Stimulated activated naive CD8-positive, alpha-beta T cell treated with anti-CD3 and anti-CD28 coated beads, Interleukin-15, Interleukin-2, amounts not matched to agents 100 U/mL and 50 U/mL, for 24 hours (primary cell): ENCODE measurements around the gene OR2J3.
"Not testable (repeated sequence)": the region's sequence is repeated elsewhere in the genome, so short reads cannot be mapped to it uniquely, and the experiment has no call there.

Source experiments
- ATAC-seq: fragments of 150-1000 bp; cut with Tn5 transposase; one replicate; pipeline ENCODE4 v1.10.0; 2021
- DNase-seq: peaks from one replicate; pipeline ENCODE4 v3.0.0; 2021

OR2J3 gene

DNA sequence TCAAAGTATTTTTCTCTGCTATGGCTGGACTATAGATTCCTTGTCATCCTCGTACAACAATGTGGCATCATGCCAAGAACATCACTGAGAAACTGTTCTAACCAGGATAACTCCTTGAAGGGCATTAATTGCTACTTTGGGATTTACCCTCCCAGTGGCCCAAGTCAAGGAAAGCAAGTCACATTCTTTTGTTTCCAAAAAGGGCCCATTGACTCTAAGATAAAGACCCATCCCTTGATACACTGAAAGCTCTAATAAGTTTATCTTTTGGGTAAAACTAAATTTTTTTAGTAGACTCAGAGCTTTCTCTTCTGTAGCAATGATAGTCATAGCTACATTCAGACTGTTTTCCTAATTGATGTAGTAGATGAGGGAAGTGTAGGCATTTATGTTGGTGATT, at the start of gene OR2J3:
OR2J3 (plus strand) TSS at position 301 of the 400 bp plus-strand sequence. CDS start 3,833 bp downstream, outside the sequence.
- ATAC-seq, result no peak

DNA sequence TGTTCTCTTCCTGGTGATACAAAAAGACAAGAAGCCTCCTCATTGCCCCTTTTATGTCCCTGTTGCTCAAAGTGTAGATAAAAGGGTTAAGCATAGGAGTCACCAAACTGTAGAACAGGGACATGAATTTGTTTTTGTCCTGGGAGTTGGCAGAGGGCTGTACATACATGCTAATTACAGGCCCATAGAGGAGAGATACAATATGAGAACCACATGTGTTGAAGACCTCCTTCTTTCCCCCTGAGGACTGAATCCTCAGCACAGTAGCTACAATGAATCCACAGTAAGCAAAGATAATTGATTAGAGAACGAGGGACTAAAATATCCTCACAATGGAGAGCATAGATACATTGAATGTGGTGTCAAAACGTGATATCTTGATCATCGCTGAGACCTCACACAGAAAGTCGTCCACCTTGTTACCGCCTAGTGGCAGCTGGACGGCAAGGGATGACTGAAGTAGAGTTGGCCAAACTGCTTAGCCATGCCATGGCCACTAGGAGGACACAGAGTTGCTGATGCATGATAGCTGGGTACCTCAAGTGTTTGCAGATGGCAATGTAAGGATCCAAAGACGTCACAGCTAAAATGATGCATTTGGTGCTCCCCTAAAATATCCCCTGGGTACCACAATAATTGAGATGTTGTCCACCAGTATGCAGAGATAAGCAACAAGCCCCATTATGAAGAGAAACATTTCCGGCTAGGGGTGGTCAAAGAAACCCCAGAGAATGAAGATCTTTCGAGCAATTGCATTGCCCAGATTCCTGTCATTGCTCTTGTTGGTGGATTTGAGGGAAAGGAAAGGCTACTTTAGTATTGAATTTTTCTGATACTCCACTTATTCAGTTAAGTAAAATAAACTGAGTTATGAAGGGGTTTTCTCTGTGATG, 35.8 kb upstream of the OR2J3 start:
- ATAC-seq (no peak), DNase-seq (peak; percentile 5)

More for the DNA sequence above, at the start of gene OR2J3:
- no peak for DNase-seq

DNA sequence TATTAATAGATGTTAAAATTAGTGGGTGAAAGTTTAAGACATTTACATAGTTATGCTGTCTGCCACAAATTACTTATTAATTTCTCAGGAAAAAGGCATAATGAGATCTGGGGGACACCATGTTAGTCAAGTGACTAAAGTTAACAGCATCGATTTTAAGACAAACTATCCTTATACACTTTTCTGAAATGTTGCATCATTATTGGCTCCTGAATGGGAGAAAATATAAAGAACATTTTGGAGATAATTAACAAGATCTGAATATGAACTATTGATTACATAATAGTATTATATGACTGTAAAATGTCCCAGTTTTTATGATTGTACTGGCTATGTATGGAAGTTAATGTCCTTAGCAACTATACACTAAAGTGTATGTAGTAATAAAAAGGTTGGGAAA, 28.7 kb upstream of the OR2J3 start:
- ATAC-seq (no peak), DNase-seq (no peak)

DNA sequence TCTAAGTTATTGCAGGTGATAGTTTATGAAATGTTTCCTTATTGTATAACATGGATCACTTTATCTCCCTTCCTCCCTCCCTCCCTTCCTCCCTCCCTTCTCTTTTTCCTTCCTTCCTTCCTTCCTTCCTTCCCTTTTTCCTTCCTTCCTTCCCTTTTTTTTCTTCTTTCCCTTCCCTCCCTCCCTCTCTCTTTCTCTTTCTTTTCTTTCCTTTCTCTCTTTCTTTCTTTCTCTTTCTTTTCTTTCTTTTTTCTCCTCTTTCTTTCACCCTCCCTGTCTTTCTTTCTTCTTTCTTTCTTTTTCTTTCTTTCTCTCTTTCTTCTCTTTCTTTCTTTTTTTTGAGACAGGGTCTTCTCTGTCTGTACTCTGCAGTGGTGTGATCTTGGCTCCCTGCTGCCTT, 26.5 kb upstream of the OR2J3 start:
- ATAC-seq (no peak), DNase-seq (no peak)

DNA sequence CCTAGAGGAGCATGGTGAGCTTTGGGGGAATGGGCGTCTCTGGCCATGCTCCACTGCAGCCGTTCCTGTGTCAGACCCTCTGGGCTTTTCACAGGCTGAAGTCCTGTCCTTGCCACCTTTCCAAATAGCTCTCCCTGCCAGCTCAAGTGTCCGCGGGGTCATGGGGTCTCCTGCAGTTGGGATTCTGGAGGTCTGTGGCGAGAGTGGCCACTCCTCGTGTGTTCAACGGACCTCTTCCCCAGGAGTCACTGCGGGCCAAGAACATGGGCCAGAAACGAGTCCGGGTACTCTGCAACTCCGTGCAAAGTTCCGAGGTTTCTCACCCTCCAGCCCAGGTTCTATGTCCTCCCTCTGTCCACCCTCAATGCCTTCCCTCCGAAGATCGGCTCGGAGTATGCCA, 25.4 kb upstream of the OR2J3 start:
- DNase-seq (no peak), ATAC-seq (no peak)

DNA sequence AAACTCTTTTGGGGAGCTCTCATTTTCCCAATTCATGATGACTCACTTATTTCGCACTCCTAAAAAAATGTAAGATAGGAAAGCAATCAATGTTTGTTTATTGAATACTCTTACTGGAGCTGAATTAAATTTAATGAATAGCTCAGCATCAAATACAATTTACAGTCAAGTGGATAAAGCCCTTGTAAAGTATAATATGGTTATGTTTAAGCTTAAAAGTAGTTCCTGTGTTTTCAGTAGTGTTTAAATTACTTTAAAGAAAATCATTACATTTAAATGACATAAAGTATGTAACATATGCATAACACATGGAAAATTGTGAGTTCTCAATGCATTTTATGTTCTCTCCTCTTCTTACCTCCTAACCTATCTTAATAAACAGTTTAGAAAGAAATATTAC, 20.6 kb upstream of the OR2J3 start, which contains the start of gene OR2B3:
OR2B3 (minus strand) TSS at position 101 of the 400 bp plus-strand sequence; CDS start at position 36, 65 bp downstream.
- no peak for DNase-seq
- no peak for ATAC-seq

DNA sequence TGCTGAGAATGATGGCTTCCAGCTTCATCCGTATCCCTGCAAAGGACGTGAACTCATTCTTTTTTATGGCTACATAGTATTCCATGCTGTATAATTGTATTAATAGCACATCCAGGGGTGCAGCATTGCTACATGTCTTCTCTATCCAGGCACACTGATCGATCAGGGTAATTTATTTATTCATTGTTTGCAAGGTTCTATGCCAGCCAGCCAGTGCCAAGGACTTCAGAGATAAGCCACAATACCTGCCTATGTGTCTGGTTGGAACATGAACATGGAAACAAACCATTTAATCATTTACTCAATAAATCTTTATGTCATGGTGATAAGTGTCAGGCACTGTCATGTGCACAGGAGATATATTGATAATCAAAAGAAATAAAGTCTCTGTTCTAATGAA, 14.9 kb upstream of the OR2J3 start:
- ATAC-seq (no peak), DNase-seq (no peak)

DNA sequence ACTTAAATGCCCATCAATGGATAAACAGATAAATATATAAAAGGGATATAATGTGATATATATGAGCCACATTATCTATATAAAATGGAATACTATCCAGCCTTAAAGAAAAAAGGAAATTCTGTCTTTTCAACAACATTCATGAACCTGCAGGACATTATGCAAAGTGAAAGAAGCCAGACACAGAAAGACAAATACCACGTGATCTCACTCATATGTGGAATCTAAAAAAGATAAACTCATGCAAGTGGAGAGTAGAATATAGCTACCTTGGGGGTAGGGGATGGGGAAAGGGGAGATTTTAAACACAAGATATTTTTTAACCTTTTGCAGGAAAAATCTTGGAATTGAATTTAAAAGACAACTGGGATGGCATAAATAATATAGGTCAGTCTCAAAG, 10.1 kb upstream of the OR2J3 start:
- ATAC-seq, result no peak

DNA sequence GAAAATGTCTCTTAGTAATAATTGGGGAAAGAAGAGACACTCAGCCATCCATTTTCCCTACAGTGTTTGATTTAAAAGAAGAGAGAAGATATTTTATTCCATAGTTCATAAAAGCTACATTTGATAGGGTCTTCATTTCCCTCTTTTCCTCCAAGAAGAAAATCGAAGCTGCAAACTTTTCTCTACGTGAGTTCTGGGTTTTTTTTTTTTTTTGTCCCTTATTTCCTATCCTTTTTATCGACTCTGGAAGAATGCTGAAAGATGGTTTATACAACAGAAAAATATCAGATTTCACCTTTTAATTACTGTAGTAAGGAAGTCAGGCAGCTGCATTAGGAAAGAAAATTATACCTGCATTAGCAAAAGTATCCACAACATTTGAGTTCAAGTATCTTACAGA, 8.7 kb upstream of the OR2J3 start, which contains the start of gene OR2J1:
OR2J1 (plus strand) TSS at position 301 of the 400 bp plus-strand sequence. CDS start 1,453 bp downstream, outside the sequence.
- ATAC-seq (no peak), DNase-seq (no peak)

More for the DNA sequence above, 10.1 kb upstream of the OR2J3 start:
- no peak for DNase-seq

DNA sequence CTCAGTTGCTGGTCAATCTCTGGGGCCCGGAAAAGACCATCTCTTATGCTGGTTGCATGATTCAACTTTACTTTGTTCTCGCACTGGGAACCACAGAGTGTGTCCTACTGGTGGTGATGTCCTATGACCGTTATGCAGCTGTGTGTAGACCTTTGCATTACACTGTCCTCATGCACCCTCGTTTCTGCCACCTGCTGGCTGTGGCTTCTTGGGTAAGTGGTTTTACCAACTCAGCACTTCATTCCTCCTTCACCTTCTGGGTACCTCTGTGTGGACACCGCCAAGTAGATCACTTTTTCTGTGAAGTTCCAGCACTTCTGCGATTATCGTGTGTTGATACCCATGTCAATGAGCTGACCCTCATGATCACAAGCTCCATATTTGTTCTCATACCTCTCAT, 4.3 kb downstream of the OR2J3 start:
- no peak for ATAC-seq

DNA sequence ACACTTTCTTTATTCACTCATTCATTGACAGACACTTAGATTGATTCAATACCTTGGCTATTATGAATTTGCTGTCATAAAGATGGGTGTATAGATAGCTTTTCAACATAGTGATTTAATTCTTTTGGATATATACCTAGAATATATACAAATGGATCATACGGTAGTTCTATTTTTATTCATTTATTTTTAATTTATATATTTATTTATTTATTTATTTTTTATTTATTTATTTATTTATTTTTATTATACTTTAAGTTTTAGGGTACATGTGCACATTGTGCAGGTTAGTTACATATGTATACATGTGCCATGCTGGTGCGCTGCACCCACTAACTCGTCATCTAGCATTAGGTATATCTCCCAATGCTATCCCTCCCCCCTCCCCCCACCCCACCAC, 7.1 kb downstream of the OR2J3 start:
- ATAC-seq, DNase-seq: not testable (repeated sequence)

More for the DNA sequence above, 4.3 kb downstream of the OR2J3 start:
- no peak for DNase-seq

DNA sequence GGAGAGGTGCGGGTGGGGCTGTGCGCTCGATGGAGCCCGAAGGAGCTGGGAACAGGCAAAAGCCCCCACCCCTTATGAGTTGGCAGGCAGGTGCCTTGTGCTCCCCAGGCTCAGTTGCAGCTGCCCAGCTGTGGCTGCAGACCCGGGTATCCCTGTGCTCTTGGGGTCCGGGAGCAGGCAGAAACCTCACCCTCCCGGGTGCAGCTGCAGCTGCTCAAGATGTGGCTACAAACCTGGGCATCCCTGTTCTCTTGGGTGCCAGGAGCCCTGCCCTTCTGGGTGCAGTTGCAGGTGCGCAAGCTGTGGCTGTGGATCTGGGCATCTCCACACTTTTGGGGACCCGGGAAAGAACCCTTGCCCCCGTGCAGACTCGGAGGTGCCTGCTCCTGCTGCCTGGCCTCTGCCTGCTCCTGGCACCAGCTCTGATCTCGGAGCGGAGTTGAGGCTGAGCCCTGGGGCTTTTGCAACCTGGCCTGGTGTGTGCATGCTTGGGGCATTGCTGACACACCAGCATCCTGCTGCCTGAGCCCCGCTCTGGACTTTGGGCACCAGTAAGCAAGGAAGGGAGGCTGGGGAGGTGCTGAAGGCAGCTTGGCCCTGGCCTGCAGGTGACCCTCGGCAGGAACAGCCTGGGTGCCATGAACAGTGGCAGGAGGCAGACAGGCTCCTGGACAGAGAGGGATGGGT, 21.6 kb downstream of the OR2J3 start:
- DNase-seq (no peak), ATAC-seq (no peak)

DNA sequence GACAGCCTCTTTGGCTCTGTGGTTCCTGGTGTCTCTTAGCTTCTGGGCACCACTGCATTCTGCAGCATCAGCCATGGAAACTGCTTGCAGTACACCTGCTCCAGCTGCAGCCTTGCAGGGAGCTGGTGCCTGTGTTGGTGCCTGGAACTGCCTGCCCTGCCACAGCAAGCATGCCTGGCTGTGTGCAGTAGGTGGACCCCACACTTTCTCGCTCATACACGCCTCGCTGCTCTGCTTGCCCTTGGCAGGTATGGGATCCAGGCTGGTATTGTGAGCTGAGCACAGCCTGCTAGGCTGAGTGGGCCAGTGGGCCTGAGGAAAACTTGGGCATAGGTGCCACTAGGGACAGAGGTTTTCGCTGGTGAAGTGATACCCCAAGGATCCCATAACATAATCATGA, 22.8 kb downstream of the OR2J3 start:
- ATAC-seq (no peak), DNase-seq (no peak)

DNA sequence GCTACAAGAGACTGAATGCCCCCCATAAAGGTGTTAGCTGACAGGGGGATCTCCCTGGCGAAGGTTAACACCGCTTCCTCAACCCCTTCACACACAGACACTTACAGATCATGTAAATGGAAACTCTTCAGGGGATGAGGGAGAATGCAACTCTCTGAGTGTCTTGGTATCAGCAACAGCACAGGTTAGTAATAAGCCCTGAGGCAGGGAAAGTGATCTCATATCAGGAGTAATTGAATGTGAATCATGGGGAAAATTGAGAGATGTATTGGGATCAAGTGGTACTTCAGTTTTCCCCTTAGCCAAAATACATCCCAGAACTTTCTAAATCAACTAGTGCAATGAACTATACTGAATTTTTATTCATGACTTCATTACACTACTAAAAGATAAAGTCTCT, 23.8 kb downstream of the OR2J3 start:
- DNase-seq (no peak), ATAC-seq (no peak)

DNA sequence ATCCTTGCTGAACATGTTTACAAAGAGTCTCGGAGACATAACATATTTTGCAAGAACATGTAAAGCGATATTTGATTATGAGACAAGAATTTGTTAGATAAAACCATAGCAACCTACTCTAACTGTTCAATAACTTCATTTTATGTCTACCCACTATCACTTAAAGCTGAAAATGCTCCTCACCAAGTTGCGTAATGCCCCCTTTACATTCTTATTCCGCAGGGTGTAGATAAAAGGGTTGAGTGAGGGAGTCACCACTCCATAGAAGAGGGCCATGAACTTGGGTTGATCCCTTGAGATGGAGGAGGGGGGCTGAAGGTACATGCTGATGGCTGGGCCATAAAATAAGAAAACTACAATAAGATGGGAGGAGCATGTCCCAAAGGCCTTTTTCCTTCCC, 29.9 kb downstream of the OR2J3 start:
- ATAC-seq (no peak), DNase-seq (no peak)

DNA sequence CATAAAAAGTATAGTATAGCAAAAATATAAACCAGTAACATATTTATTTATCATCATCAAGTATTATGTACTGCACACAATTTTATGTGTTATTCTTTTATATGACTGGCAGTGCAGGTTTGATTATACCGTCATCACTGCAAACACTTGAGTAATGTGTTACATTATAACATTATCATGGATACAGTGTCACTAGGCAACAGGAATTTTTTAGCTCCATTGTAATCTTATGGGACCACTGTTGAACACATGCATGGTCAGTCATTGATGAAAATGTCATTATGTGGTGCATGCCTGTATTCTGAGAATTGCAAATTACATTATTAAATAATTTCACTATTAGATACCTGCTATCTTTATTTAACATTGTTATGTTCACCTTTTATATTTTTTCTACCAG, 33.7 kb downstream of the OR2J3 start:
- no peak for DNase-seq
- ATAC-seq, result no peak

DNA sequence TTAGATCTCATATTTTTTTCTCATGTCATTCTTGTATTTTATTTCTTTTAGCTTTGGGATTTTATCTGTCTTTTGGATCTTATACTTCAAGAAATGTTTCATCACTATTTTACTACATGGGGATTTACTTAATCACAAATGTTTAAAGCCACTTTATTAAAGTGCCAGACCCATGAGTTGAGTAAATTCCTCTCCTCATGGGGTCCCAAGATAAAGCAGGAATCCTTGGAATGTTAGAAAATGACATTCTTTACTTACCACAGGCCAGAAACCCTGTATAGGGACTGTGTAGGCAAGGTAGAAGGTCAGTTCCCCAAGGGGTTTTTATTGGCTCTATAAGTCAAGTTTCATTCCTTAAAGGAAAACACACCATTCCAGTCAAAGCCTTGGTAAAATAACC, 34.5 kb downstream of the OR2J3 start:
- DNase-seq (no peak), ATAC-seq (no peak)

DNA sequence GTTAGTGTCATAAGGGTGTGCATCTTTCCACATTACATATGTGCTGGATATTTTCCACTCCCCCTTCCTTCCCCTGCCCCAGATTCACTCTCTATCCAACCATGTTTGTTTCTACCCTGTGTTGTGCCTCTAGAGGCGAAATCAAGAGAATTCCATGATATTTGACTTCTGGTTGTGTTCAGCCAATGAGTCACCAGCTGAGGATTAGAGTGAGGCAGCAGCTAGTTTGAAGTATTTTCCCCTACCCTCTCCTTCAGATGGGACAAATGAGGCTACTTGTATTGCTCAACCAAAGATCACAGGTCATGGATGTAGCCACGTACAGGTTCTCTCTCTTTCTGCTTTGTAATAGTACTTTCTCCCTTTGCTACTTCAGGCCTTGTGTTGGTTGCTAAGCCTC, 38.3 kb downstream of the OR2J3 start:
- DNase-seq, result no peak
- ATAC-seq, result no peak

DNA sequence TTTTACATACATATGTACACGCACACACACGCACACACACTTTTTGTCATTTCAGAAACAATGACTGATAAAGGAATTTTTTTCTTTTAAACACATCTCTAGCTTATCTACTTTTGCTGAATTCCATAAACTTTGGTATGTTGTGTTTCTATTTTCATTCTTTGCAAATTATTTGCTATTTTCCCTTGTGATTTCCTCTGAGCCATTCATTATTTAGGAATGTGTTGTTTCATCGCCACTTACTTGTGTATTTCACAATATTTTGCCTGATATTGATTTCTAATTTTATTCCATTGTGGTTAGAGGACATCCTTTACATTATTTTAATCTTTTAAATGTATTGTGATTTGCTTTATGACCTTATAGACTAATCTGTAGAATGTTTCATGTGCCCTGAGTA, 39.2 kb downstream of the OR2J3 start:
- no peak for ATAC-seq
- no peak for DNase-seq

DNA sequence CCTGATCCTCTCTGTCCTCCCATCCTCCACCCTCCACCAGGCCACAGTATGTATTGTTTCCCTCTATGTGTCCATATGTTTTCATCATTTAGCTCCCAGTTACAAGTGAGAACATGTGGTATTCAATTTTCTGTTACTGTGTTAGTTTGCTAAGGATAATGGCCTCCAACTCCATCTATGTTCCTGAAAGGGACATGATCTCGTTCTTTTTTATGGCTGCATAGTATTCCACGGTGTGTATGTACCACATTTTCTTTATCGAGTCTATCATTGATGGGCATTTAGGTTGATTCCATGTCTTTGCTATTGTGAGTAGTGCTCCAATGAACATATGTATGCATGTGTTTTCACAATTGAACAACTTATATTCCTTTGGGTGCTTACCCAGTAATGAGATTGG, 41.6 kb downstream of the OR2J3 start:
- ATAC-seq, DNase-seq: not testable (repeated sequence)

DNA sequence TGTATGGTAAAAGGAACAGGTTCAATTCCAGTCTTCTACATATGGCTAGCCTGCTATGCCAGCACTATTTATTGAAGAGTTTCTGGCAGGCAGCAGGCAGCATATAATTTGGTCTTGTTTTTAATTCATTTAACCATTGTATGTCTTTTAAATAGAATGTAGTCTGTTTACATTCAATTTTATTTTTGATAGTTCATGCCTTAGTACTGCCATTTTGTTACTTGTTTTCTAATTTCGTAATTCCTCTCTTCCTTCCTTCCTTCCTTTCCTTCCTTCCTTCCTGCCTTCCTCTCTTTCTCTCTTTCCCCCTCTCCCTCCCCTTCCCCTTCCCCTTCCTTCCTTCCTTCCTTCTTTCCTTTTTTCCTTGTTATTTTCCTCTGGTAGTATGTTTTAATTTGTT, 45.2 kb downstream of the OR2J3 start:
- ATAC-seq (no peak), DNase-seq (no peak)

DNA sequence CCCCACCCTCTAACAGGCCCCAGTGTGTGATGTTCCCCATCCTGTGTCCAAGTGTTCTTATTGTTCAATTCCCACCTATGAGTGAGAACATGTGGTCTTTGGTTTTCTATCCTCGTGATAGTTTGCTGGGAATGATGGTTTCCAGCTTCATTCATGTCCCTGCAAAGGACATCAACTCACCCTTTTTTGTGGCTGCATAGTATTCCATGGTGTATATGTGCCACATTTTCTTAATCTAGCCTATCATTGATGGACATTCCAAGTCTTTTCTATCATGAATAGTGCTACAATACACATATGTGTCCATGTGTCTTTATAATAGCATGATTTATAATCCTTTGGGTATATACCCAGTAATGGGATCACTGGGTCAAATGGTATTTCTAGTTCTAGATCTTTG, 47.3 kb downstream of the OR2J3 start:
- not testable (repeated sequence) for ATAC-seq, DNase-seq

DNA sequence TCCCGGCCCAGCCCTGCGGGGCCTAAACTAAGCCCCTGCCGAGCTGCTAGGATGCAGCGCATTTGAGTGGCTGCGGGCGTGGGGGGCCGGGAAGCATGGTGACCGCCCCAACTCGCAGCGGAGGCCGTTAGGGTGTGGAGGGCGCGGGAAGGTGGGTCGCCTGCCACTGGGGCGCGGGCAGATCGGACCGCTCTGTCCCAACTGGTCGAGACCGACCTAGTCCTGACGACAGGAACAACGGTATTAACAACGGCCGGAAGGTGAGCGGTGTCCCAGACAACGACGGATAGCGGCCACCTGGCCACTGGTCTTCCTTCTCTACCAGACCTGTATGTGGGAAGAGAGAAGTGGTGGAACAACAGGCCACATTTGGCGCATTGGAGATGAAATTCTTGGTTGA, 52.1 kb downstream of the OR2J3 start:
- not testable (repeated sequence) for ATAC-seq, DNase-seq
